ENCODE data around the gene GBA3.

GBA3 gene

GRCh38 chr4:22692736-22693135 is at the start of gene GBA3:
GBA3 (plus strand) TSS chr4:22692937.
- no peak for DNase-seq

- no peak for DNase-seq
Measured at GRCh38 chr4:22643952-22644351, 48.8 kb upstream of the GBA3 start.

- DNase-seq: no peak
Measured at GRCh38 chr4:22645481-22646182, 47.1 kb upstream of the GBA3 start.

- DNase-seq: no peak
Measured at GRCh38 chr4:22648996-22649395, 43.7 kb upstream of the GBA3 start.

- DNase-seq: no peak
Measured at GRCh38 chr4:22650771-22651170, 42.0 kb upstream of the GBA3 start.

GRCh38 chr4:22653752-22654151 is 39.0 kb upstream of the GBA3 start:
- no peak for DNase-seq

- no peak for DNase-seq
Measured at GRCh38 chr4:22661443-22661842, 31.3 kb upstream of the GBA3 start.

- no peak for DNase-seq
Measured at GRCh38 chr4:22667332-22667940, 25.3 kb upstream of the GBA3 start.

- DNase-seq: no peak
Measured at GRCh38 chr4:22668301-22668700, 24.4 kb upstream of the GBA3 start.

GRCh38 chr4:22668702-22669101 is 24.0 kb upstream of the GBA3 start:
- DNase-seq: no peak

- DNase-seq: no peak
Measured at GRCh38 chr4:22670956-22671355, 21.8 kb upstream of the GBA3 start.

GRCh38 chr4:22672519-22672918 is 20.2 kb upstream of the GBA3 start:
- no peak for DNase-seq

GRCh38 chr4:22672944-22673343 is 19.8 kb upstream of the GBA3 start:
- no peak for DNase-seq

GRCh38 chr4:22674700-22675099 is 18.0 kb upstream of the GBA3 start:
- no peak for DNase-seq

GRCh38 chr4:22676063-22676462 is 16.7 kb upstream of the GBA3 start:
- DNase-seq: no peak

GRCh38 chr4:22677780-22678179 is 15.0 kb upstream of the GBA3 start:
- DNase-seq: no peak

GRCh38 chr4:22678940-22679854 is 13.5 kb upstream of the GBA3 start:
- DNase-seq: no peak

GRCh38 chr4:22680065-22680642 is 12.6 kb upstream of the GBA3 start:
- no peak for DNase-seq

- DNase-seq: no peak
Measured at GRCh38 chr4:22683726-22684125, 9.0 kb upstream of the GBA3 start.

- DNase-seq: no peak
Measured at GRCh38 chr4:22686141-22686540, 6.6 kb upstream of the GBA3 start.

- DNase-seq: no peak
Measured at GRCh38 chr4:22688236-22688635, 4.5 kb upstream of the GBA3 start.

GRCh38 chr4:22689428-22689827 is 3.3 kb upstream of the GBA3 start:
- no peak for DNase-seq

GRCh38 chr4:22695029-22695428 is 2.3 kb downstream of the GBA3 start:
- no peak for DNase-seq
